HG02885 (cell line): ENCODE measurements around the gene LONP2.
"Not testable (repeated sequence)": the region's sequence is repeated elsewhere in the genome, so short reads cannot be mapped to it uniquely, and the experiment has no call there.

Experiments
- ATAC-seq: cut with Tn5 transposase; IDR thresholded peaks from one replicate; pipeline ENCODE4 v1.9.1; 2021; ENCODE audit warnings: mild to moderate bottlenecking; ENCODE audit not compliant: unreplicated experiment, poor library complexity

The LONP2 gene

DNA sequence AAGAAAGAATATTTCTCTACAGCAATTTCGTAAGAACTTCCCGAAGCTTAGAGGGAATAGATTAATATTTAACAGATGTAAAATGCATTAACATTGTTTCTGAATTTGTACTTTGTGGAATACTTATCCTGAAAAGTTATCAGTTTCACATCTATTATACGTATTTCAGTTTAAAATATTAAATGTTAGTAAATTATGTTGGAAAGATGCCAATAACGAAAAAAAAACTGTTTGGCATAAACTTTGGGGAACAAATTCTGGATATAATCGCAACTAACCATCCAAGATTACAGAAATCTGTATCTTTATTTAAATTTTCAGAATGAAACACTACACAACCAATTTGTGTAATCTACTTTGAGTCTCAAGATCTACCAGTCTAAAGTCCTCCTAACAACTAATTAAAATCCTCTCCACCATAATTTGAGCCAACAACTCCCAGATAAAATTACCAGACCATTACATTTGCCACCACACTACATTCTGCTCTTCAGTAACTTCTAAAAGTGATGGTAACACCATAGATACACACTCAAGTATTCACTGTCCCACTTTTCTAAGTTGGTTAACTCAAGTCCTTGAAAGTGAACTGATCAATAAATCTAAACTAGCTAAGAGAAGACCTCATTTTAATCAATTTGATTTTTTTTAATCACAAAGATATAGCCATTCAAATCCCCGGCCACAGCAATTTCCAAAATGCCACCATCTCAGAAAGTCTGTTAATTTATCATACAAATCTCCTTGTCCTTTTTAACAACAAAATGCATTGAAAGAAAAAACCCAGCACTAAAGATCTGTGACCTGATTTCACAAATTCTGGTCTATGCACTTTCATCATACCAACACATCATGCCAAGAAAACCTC is 139.1 kb downstream of the LONP2 start:
- no peak for ATAC-seq

GRCh38 chr16:48383877-48384519 is 139.9 kb downstream of the LONP2 start:
- ATAC-seq: no peak

GRCh38 chr16:48384520-48385252 is 140.6 kb downstream of the LONP2 start:
- ATAC-seq: peak; percentile 61

- peak; percentile 71 for ATAC-seq
Measured at GRCh38 chr16:48385253-48386150, 141.4 kb downstream of the LONP2 start, which contains the start of gene SIAH1. Gene SIAH1, minus strand, starts transcription at chr16:48385413. Its CDS starts 22,985 bp downstream, at chr16:48362428.

DNA sequence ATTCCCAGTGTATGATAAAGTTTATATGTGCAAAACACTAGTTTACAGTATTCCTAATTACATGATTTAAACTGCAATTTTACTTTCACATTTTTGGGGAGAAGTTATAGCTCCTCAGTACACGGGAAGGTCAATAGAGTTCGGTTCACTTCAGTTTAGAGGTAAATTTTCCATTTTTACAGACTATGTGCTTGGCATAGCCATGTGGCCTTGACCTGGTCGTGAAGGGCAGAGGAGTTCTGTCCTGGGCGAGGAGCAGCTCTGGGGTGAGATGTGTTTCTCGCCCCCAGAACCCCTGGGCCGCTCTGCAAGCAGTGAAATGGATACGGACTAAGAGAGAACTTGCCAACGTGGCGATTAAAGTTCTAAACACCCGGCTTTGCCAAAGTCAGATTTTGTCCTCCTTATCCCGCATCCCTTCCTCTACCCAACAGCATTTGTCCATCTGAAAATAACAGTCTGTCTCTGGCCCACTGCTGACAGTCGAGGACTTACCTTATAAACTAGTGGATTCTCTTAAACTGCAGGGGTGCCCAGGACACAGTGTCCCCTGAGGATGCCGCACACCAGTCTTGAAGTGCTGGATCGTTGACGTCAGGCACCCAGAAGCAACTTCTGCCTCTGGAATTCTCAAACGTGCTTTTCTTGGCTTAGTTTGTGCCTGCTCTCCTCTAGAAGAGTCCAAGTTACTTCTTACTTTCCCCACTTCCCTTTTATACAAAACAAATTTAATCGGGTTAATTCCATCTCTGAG is 142.6 kb downstream of the LONP2 start:
- ATAC-seq: no peak

- no peak for ATAC-seq
Measured at GRCh38 chr16:48392407-48392806, 148.3 kb downstream of the LONP2 start.

GRCh38 chr16:48393485-48394354 is 149.6 kb downstream of the LONP2 start:
- no peak for ATAC-seq

DNA sequence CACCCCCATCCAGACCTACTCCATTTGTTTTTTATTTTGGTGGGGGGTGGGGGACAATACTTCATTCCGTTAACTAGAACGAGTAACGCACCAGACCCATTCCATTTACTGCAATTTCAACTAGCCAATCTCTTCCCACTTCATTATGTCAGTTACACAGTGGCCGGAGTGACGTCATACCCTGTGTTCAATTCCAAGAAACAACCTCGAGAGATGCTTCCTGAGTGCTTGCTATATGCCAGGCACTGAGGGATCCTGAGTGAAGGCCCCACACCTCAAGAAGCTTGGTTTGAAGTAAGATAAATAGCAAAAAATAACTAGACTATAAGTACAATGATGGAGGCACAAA is 150.2 kb downstream of the LONP2 start:
- ATAC-seq: no peak

DNA sequence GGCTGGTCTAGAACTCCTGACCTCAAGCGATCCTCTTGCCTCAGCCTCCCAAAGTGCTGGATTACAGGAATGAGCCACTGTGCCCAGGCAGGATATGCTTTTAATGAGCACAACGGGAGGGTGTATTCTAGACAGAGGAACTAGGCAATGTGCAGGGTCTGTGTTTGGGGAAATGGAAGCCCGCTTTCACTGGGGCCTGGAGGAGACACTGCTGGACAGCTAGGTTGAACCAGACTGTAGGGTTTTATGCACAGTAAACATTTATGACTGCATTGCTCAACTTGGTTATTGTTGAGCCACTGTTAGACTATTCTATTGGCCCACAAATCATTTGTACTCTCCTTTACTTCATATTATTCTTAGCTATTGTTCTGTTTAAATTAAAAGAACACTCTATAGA is 151.3 kb downstream of the LONP2 start:
- no peak for ATAC-seq

- not testable (repeated sequence) for ATAC-seq
Measured at GRCh38 chr16:48402547-48402946, 158.4 kb downstream of the LONP2 start.

DNA sequence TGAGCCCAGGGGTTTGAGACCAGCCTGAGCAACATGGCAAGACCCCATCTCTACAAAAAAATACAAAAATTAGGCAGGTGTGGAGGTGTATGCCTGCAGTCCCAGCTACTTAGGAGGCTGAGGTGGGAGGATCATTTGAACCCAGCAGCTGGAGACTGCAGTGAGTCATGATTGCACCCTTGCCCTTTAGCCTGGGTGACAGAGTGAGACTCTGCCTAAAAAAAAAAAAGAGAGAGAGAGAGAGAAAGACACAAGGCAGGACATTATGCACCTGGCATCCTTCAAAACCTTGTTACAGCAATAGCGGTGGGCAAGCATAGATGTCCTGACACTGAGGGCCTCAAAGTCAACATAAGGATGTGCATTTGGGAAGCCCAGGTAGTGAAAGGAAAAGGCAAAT is 161.1 kb downstream of the LONP2 start:
- ATAC-seq: no peak

DNA sequence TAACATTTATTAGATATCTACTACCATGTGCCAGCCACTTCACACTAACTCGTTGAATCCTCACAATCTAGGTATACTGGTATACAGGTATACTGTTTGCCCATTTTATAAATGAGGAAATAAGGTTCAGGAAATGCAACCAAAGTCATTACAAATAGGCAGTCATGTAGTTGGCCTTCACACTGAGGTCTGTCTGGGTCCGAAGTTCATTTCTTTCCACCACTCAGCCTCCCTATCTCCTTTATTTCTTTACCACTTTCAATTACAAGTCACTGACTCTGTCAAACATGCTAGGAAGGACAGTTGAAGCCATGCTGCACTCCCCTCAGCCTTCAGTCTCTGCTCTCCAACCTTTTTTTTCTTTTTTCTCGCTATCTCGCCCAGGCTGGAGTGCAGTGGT is 161.8 kb downstream of the LONP2 start:
- no peak for ATAC-seq
